Activated CD4-positive, alpha-beta T cell treated with anti-CD3 and anti-CD28 coated beads, Interleukin-2, amount 10 ng/mL, durations not matched to agents 7 days and 5 days (primary cell): Measurements from ENCODE around the gene DOP1A. TPM values are rescaled to one million over a fixed set of nuclear protein-coding genes. Genes with fewer than 3 reads are reported as not detected.
"Not testable (repeated sequence)": the region's sequence is repeated elsewhere in the genome, so short reads cannot be mapped to it uniquely, and the experiment has no call there.

Source experiments
- CTCF ChIA-PET: fragments of 350-600 bp; sonication (Branson Sonifier 250); formaldehyde crosslinking; loops from one replicate; lab custom pipeline; 2021; ENCODE audit warnings: antibody characterized with exemption; lab: Charles Lee
- POLR2A ChIA-PET: fragments of 350-600 bp; sonication (Branson Sonifier 250); formaldehyde crosslinking; loops from one replicate; lab custom pipeline; 2021; ENCODE audit warnings: antibody characterized with exemption; lab: Charles Lee
- DNase-seq: peaks from one replicate; pipeline ENCODE4 v3.0.0-alpha.2; 2020
- H3K27ac Mint-ChIP-seq: one replicate; pipeline ENCODE4 v1.8.0; 2021; ENCODE audit warnings: mild to moderate bottlenecking, moderate library complexity, mixed read lengths
- H3K27me3 Mint-ChIP-seq: one replicate; pipeline ENCODE4 v1.8.0; 2021; ENCODE audit warnings: mixed read lengths
- H3K36me3 Mint-ChIP-seq: one replicate; pipeline ENCODE4 v1.8.0; 2021; ENCODE audit warnings: low read depth, mixed read lengths
- H3K4me1 Mint-ChIP-seq: one replicate; pipeline ENCODE4 v1.8.0; 2021; ENCODE audit warnings: mixed read lengths
- H3K4me3 Mint-ChIP-seq: one replicate; pipeline ENCODE4 v1.8.0; 2021; ENCODE audit warnings: mild to moderate bottlenecking, moderate library complexity, mixed read lengths
- H3K9me3 Mint-ChIP-seq: one replicate; pipeline ENCODE4 v1.8.0; 2021; ENCODE audit warnings: mixed read lengths
- total RNA-seq, 2 experiments: library from RNA; stranded (reverse); gene quantifications; one replicate each; pipeline ENCODE4 v1.2.3, GENCODE V29; 2021

DOP1A gene
- total RNA-seq, 2 experiments from 2014 or later: 15.4 to 18.5 TPM

- Mint-ChIP-seq H3K9me3 (no peaks in the 10 kb centered on the region), H3K36me3 (peaks cover 37% of the 10 kb centered on the region), H3K27me3 (no peaks in the 10 kb centered on the region), H3K4me1 (peaks cover 7% of the 10 kb centered on the region), H3K4me3 (no peak overlapping the region), H3K27ac (no peak overlapping the region)
- no peak for DNase-seq
- CTCF ChIA-PET: interaction anchor here (1.8 kb wide), 1 partner anchor 9 kb away, joined by 4 read pairs; no protein-coding TSS in a partner anchor
- POLR2A ChIA-PET: interaction anchor here (0.6 kb wide), 1 partner anchor 817 kb away, joined by 4 read pairs; no protein-coding TSS in a partner anchor
Measured at GRCh38 chr6:83180426-83180950, 113.0 kb downstream of the DOP1A start.

DNA sequence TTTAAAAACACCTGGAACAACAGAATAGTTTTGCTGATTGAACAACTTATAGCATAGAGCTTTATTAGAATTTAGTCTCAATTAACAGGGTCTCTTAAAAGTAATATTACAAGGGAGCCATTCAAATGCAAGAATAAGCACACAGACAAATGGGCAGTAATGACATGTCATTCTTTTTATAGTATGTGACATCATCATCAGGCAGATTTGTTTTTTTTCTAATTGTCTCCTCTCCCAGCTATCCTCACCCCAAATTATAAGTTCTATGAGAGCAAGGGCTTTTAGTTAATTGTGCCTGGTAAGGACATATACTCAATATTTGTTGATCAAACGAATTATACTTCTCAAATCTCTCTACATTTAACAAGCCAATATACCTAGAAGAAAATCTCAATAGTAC, 114.6 kb downstream of the DOP1A start:
- DNase-seq: no peak
- ChIA-PET CTCF (interaction anchor here (1.1 kb wide), 1 partner anchor 8 kb away, joined by 3 read pairs; no protein-coding TSS in a partner anchor), POLR2A (no interaction called here)
- H3K4me1 Mint-ChIP-seq: peaks cover 7% of the 10 kb centered on the region
- H3K4me3 Mint-ChIP-seq: no peak overlapping the region
- H3K27me3 Mint-ChIP-seq: no peaks in the 10 kb centered on the region
- no peak overlapping the region for H3K27ac Mint-ChIP-seq
- H3K9me3 Mint-ChIP-seq: no peaks in the 10 kb centered on the region
- peaks cover 39% of the 10 kb centered on the region for H3K36me3 Mint-ChIP-seq

DNA sequence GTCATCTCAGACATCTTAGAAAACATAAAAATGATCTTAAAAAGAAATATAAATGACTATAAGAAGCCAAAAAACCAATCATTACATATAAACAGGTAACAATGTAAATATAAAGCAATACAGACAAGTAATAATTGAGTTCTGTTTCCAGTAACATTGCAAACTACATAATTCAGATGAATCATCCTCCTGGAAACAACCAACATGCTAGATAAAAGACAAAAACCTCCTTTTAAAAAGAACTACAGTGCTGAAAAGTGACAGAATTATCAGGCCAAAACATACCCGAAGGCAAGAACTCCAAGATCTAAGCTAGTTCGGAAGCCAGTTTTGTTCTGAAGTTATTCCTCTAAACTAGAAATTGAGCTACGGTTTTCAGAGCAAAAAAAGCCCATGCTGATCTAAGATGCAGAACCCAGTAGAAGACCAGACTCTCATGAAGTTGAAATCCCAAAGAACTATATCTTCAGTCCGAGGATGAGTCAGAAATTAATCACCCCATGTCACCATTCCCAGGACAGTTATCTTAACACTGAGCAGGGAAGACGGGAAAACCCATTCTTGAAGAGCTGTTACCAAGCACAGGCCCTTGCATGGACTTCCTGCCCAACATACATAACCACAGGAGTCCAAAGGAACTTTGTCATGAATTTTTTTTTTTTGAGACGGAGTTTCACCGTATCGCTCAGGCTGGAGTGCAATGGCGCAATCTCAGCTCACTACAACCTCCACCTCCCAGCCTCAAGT, 115.8 kb downstream of the DOP1A start:
- Mint-ChIP-seq H3K4me3 (no peak overlapping the region), H3K36me3 (peaks cover 36% of the 10 kb centered on the region), H3K9me3 (no peaks in the 10 kb centered on the region), H3K27ac (no peak overlapping the region), H3K4me1 (peaks cover 8% of the 10 kb centered on the region), H3K27me3 (no peaks in the 10 kb centered on the region)
- no peak for DNase-seq
- POLR2A ChIA-PET: interaction anchor here (0.7 kb wide), 1 partner anchor 14 kb away, joined by 3 read pairs; no protein-coding TSS in a partner anchor
- CTCF ChIA-PET: interaction anchor here (0.5 to 2.2 kb wide), 3 partner anchors 18 to 864 kb away, joined by 3 to 10 read pairs (median 3); partner anchors contain the start of gene UBE3D

DNA sequence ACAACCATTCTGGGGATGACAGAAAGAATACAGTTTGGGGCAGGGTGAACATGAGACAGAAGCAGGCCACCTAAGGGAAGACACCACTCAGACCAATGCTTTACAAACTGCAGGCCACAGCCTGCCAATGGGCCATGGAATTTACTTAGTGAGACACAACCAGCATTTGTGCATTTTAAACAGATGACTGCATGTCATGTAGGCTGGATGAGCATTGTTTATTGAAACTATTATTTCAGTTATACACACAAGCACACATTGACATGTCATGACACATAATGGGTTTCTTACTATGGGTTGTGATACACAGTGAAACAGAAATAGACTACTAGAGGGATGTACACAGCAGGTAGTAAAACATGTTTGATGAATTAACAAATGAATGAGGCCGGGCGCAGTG, 117.6 kb downstream of the DOP1A start:
- Mint-ChIP-seq H3K9me3 (no peaks in the 10 kb centered on the region), H3K36me3 (peaks cover 48% of the 10 kb centered on the region), H3K27ac (no peak overlapping the region), H3K27me3 (no peaks in the 10 kb centered on the region), H3K4me1 (peaks cover 13% of the 10 kb centered on the region), H3K4me3 (no peak overlapping the region)
- DNase-seq: no peak
- ChIA-PET POLR2A (no interaction called here), CTCF (interaction anchor here (2.2 kb wide), 1 partner anchor 119 kb away, joined by 10 read pairs; the partner anchor contains the start of gene UBE3D)

- CTCF ChIA-PET: interaction anchor here (1.1 to 1.8 kb wide), 3 partner anchors 16 to 123 kb away, joined by 3 to 6 read pairs (median 5); partner anchors contain the start of genes DOP1A and UBE3D
- H3K36me3 Mint-ChIP-seq: peaks cover 37% of the 10 kb centered on the region
- no peaks in the 10 kb centered on the region for H3K27me3 Mint-ChIP-seq
- no peak overlapping the region for H3K4me3 Mint-ChIP-seq
- H3K4me1 Mint-ChIP-seq: peaks cover 30% of the 10 kb centered on the region
- POLR2A ChIA-PET: no interaction called here
- no peak for DNase-seq
- no peaks in the 10 kb centered on the region for H3K9me3 Mint-ChIP-seq
- no peak overlapping the region for H3K27ac Mint-ChIP-seq
Measured at GRCh38 chr6:83188501-83188900, 121.0 kb downstream of the DOP1A start.

DNA sequence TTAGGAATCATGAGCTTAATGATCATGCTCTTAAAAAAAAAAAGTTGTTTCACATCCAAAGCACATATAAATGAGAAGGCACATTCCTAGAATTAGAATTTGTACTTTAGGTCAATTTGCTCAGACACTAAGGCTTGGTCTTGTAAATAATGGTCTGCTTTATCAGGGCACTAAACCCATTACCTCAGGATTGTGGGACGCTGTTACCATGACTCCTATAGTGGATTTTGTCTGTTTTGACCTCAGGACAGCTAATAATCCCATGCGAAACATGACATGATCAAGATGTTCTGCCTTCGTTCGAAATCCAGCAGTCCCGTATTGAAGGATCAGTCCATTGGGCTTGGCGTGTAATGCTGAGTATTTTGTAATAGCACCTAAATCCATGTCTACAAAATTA, 123.2 kb downstream of the DOP1A start:
- Mint-ChIP-seq H3K9me3 (no peaks in the 10 kb centered on the region), H3K4me1 (peaks cover 36% of the 10 kb centered on the region)

GRCh38 chr6:83191974-83192373, 124.5 kb downstream of the DOP1A start:
- POLR2A ChIA-PET, H3K27ac Mint-ChIP-seq, H3K9me3 Mint-ChIP-seq, DNase-seq, H3K27me3 Mint-ChIP-seq: not testable (repeated sequence)
- CTCF ChIA-PET: interaction anchor here (0.8 kb wide), 1 partner anchor 126 kb away, joined by 3 read pairs; the partner anchor contains the start of gene UBE3D
- H3K36me3 Mint-ChIP-seq: peaks cover 25% of the 10 kb centered on the region
- H3K4me1 Mint-ChIP-seq: peaks cover 36% of the 10 kb centered on the region
- H3K4me3 Mint-ChIP-seq: peak overlapping the region; percentile 98

More for the DNA sequence above, 123.2 kb downstream of the DOP1A start:
- Mint-ChIP-seq H3K27me3 (peaks cover 9% of the 10 kb centered on the region), H3K36me3 (peaks cover 27% of the 10 kb centered on the region), H3K27ac (no peak overlapping the region), H3K4me3 (no peak overlapping the region)
- no peak for DNase-seq
- ChIA-PET POLR2A (no interaction called here), CTCF (interaction anchor here (0.7 to 1.4 kb wide), 2 partner anchors 9 to 123 kb away, joined by 3 to 5 read pairs; partner anchors contain the start of gene DOP1A)

DNA sequence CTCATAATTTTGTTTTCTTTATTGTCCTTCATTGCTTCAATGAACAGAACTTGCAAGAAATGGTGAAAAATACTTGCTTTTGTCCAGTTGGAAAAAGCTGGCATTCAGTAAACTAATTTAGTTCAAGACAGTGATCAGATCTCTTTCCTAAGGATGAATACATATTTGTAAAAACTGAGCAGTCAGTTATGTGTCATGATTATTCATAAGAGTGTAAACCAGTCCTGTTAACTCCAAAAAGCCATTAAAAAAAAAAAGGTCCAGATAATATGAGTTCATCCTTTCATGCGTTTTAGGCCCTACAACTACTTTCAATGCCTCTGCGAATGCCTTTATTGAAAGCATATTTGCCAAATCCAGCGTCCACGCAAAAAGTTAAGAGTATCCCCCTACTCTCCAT, 125.0 kb downstream of the DOP1A start:
- ChIA-PET CTCF (no interaction called here), POLR2A (no interaction called here)
- H3K4me1 Mint-ChIP-seq: peaks cover 36% of the 10 kb centered on the region
- H3K36me3 Mint-ChIP-seq: peaks cover 25% of the 10 kb centered on the region
- peaks cover 9% of the 10 kb centered on the region for H3K27me3 Mint-ChIP-seq
- peak overlapping the region; percentile 98 for H3K4me3 Mint-ChIP-seq
- DNase-seq: no peak
- H3K9me3 Mint-ChIP-seq: no peaks in the 10 kb centered on the region
- H3K27ac Mint-ChIP-seq: peak overlapping the region; percentile 95

DNA sequence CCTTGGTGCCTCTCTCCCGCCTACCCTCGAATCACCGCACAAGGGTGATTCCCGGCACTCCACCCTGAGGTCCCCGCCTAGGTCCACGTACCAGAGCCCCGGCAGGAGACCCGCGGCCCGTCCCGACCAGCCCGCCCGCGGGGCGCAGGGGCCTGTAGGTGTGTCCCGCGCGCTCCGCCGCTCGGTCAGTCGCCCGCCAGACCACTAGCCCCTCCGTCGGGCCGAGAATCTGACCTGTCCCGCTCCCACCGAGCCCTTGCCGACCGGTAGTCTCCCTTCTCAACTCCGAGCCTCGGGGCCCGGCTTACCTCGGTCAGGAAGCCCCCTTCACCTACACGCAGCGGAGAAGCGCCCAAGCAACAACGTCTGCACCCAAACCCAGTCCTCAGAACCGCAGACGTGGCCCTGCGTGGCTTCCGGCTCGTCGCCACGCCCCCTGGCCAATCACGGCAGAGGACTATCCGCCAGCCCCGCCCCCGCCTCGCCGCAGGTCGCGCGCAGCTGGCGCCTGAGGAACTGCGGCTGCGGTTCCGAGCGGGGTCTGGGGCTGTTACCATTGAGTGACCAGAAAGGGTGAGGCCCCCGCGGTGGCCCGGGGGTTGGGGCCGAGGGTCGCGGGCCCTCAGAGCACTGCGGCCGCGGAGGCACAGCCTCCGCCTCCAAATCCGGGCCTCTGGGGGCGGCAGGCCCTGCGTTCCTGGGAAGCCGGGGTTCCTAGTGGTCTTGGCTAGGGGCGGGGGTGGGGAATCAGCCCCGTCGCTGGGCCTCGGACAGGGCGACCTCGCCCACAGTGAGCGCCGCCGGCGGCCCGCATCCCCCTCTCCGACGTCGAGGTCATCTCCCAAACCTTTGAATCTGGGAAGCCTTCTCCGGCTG, 125.6 kb downstream of the DOP1A start, which contains the start of the genes PGM3 and RWDD2A:
Gene PGM3 (minus strand): TSS at position 395 of the 876 bp plus-strand sequence. CDS start 2,253 bp downstream, outside the sequence.
Gene RWDD2A (plus strand): TSS at position 487 of the 876 bp plus-strand sequence. CDS start 1,095 bp downstream, outside the sequence.
- ChIA-PET POLR2A (no interaction called here), CTCF (interaction anchor here (1.3 to 1.7 kb wide), 2 partner anchors 22 to 126 kb away, joined by 4 to 14 read pairs; partner anchors contain the start of genes DOP1A and UBE3D)
- peaks cover 9% of the 10 kb centered on the region for H3K27me3 Mint-ChIP-seq
- peak within 1 kb of the TSS; percentile 95 for H3K27ac Mint-ChIP-seq
- H3K36me3 Mint-ChIP-seq: peaks cover 25% of the 10 kb centered on the region
- H3K9me3 Mint-ChIP-seq: no peaks in the 10 kb centered on the region
- H3K4me1 Mint-ChIP-seq: peaks cover 36% of the 10 kb centered on the region
- DNase-seq: peak; percentile 90
- H3K4me3 Mint-ChIP-seq: peak within 1 kb of the TSS; percentile 98

DNA sequence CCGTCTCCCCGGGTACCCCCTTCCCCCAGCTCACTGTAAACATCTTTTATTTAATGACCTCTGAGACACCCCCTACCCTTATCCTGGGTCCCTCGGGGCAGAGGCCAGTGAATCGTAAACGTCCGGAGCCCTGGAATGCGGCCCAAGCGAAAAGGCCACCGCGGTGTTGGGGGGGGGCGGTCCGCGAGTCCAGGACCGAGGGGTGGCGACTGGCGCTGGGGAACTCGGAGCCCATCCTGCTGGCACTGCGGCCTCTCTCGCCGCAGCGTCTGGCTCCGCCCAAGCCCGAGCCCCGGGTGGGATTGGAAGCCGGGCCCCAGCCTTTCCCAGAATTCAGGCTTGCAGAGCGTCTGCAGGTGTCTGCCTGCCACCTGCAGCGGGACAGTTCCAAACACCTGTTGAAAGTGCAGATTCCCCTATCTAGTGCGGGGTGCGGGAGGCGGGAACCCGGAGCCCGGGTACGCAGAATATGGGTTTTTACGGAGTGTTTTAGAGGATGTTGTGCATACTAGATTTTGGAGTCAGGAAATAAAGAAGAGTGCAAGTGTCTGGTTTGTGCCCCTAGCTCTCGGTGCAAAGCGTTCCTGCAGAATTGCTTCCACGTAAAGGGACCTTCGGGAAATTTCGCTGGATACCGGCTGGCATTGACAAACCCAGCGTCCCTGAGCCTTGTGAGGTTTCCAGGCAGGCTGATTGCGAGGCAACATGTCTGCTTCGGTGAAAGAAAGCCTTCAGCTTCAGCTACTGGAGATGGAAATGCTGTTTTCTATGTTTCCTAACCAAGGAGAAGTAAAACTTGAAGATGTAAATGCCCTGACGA, 126.5 kb downstream of the DOP1A start:
- H3K27ac Mint-ChIP-seq: peak overlapping the region; percentile 54
- peak overlapping the region; percentile 98 for H3K4me3 Mint-ChIP-seq
- peak; percentile 7 for DNase-seq
- no peaks in the 10 kb centered on the region for H3K9me3 Mint-ChIP-seq
- ChIA-PET CTCF (interaction anchor here (1.3 to 1.7 kb wide), 2 partner anchors 21 to 127 kb away, joined by 4 to 14 read pairs; partner anchors contain the start of genes DOP1A and UBE3D), POLR2A (no interaction called here)
- H3K36me3 Mint-ChIP-seq: peaks cover 18% of the 10 kb centered on the region
- H3K27me3 Mint-ChIP-seq: peaks cover 9% of the 10 kb centered on the region
- peaks cover 30% of the 10 kb centered on the region for H3K4me1 Mint-ChIP-seq

- ChIA-PET POLR2A (no interaction called here), CTCF (interaction anchor here (4.7 kb wide), 1 partner anchor 132 kb away, joined by 28 read pairs; the partner anchor contains the start of genes DOP1A and UBE3D)
- Mint-ChIP-seq H3K27me3 (peaks cover 9% of the 10 kb centered on the region), H3K4me3 (no peak overlapping the region), H3K36me3 (peaks cover 6% of the 10 kb centered on the region), H3K27ac (no peak overlapping the region), H3K9me3 (no peaks in the 10 kb centered on the region), H3K4me1 (peaks cover 6% of the 10 kb centered on the region)
- no peak for DNase-seq
Measured at GRCh38 chr6:83198486-83199172, 131.2 kb downstream of the DOP1A start.
